Right lung (tissue), 5 donors: ENCODE results near the gene WTIP. TPM values are rescaled to one million over a fixed set of nuclear protein-coding genes. Genes with fewer than 3 reads are reported as not detected.

Experiments used
- DNase-seq, 2 donors: peaks; one replicate each; pipeline ENCODE4 v3.0.0-alpha.2; 2013
- polyA plus RNA-seq, 5 donors: library from polyadenylated mRNA; unstranded; fragments of 120-200 nt; gene quantifications; one replicate each; pipeline versions ENCODE4 v1.2.1 to v1.2.3, GENCODE V29; 2013; ENCODE audit warnings: inconsistent platforms in 1 of 5, low replicate concordance in 1 of 5; ENCODE audit not compliant: insufficient read length in 5 of 5, insufficient read depth in 1 of 5

The WTIP gene
- polyA plus RNA-seq, 5 donors = 20.5 to 32.5 (median 30.5) TPM

DNA sequence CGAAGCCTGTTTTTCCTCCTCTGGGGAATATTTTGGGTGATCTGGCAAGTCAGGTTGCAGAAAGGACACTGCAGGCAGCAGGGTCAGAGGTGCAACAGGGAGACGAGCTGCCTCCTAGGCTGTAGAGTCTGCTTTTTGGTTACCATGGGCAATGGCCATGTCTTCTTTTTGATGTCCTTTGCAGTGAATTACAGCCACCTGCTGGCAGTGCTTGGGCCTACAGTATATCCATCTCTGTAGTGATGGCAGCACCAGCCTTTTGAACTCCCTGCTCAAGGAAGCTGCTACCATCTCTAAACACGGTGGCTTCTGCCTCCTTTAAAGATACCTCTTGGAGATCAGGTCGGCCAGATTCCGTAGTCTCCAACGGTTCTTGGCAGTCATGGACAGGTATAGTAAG, 73.9 kb downstream of the WTIP start:
- no peak for DNase-seq

DNA sequence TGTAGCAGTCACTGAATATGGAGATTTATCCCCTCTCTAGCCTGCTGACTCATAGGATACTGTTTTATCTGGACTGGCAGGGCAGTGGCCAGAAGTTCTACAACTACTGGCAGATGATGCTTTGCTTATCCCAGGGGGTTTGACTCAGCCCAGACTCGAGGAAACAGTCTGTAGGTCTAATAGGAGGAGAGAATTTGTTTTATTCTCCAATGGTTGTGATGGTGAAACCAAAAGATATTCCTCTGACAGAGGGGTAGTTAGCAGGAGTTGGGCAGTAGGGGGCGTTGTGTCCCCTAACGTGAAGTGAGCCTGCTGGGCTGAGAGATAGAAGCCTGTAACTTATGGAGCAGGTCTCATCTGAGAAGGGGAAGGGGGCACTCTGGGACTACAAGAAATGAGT, 74.9 kb downstream of the WTIP start:
- peak in 1 of 2 donors; percentile 7 for DNase-seq

DNA sequence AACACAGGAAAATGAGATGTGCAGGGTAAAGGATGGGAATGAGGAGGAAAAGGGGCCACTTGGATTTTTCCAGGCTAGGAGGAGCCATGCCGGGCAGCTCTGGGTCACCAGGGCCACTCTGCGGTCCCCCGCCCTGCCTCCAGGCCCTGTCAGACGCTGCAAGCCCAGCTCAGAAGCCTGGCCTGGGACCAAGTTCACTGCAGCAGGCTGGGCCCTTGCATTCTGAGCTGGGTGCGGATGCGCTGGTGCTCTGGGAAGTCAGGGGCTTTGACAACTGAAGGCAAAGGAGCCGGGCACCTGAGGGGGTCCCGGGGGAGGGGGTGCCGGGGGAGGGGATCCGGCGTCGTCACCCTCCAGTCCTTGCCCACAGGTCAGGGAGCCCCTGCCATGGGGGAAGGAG, 77.5 kb downstream of the WTIP start:
- no peak for DNase-seq

DNA sequence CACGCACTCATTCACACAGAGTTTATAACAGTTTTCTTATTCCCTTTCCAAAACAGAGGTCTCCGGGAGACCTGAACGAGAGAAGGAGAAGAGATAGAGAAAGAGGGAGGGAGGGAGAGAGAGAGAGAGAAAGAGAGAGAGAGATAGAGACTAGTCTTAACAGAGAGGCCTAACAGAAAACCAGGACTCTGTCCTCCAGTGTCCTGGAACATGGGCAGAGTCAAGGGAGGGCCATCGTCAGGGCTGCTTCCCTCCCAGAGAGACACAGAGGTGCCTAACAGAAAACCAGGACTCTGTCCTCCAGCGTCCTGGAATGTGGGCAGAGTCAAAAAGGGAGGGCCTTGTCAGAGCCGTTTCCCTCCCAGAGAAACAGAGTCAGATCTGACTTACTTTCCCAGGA, 78.7 kb downstream of the WTIP start:
- DNase-seq = no peak

Other genes with a start within 250 kb of the WTIP start
- gene GARRE1, start 227.2 kb upstream of the WTIP start, polyA plus RNA-seq = 10 to 100 TPM; 30.5 to 46.0 (median 37.5) TPM
- gene GPI, start 116.6 kb upstream of the WTIP start, polyA plus RNA-seq = 100 to 1,000 TPM in 3 of 5 donors, 10 to 100 TPM in 2; 73.2 to 114 (median 105) TPM
- 10 to 100 TPM; 10.8 to 17.6 (median 15.0) TPM for gene PDCD2L, start 77.4 kb upstream of the WTIP start, polyA plus RNA-seq
- 100 to 1,000 TPM; 125 to 174 (median 153) TPM for gene UBA2, start 53.4 kb upstream of the WTIP start, polyA plus RNA-seq
- gene SCGB2B2, start 195.4 kb downstream of the WTIP start, polyA plus RNA-seq = 1 to 10 TPM in 4 of 5 donors, under 1 TPM in 1; 0.64 to 1.9 (median 1.4) TPM
- gene ZNF302, start 195.9 kb downstream of the WTIP start, polyA plus RNA-seq = 100 to 1,000 TPM in 1 of 5 donors, 10 to 100 TPM in 4; 63.0 to 111 (median 87.3) TPM